Globus pallidus (tissue), 1 donor: ENCODE results near the gene TMTC1.

Experiments
- DNase-seq: peaks from one replicate; pipeline ENCODE4 v3.0.0-alpha.2; 2015; ENCODE audit warnings: low spot score

Gene TMTC1

GRCh38 chr12:29739279-29739991 is 44.3 kb downstream of the TMTC1 start:
- DNase-seq = no peak

- no peak for DNase-seq
These were observed 45.4 kb downstream of the TMTC1 start for GRCh38 chr12:29738365-29738764.

- DNase-seq = no peak
These were observed 46.1 kb downstream of the TMTC1 start for GRCh38 chr12:29737644-29738043.

- DNase-seq = no peak
These were observed 48.1 kb downstream of the TMTC1 start for GRCh38 chr12:29735604-29736003.

- DNase-seq = no peak
These were observed 49.0 kb downstream of the TMTC1 start for GRCh38 chr12:29734734-29735133.

- DNase-seq = no peak
These were observed 49.4 kb downstream of the TMTC1 start for GRCh38 chr12:29734305-29734704.

GRCh38 chr12:29733501-29733900 is 50.2 kb downstream of the TMTC1 start:
- no peak for DNase-seq

GRCh38 chr12:29733060-29733459 is 50.7 kb downstream of the TMTC1 start:
- no peak for DNase-seq

GRCh38 chr12:29732593-29732992 is 51.1 kb downstream of the TMTC1 start:
- DNase-seq = no peak

- no peak for DNase-seq
These were observed 51.6 kb downstream of the TMTC1 start for GRCh38 chr12:29732191-29732590.

GRCh38 chr12:29731591-29731990 is 52.2 kb downstream of the TMTC1 start:
- no peak for DNase-seq

- no peak for DNase-seq
These were observed 53.3 kb downstream of the TMTC1 start for GRCh38 chr12:29730481-29730880.

- no peak for DNase-seq
These were observed 55.7 kb downstream of the TMTC1 start for GRCh38 chr12:29728030-29728429.

- DNase-seq = no peak
These were observed 56.9 kb downstream of the TMTC1 start for GRCh38 chr12:29726741-29727348.

- peak; percentile 18 for DNase-seq
These were observed 57.4 kb downstream of the TMTC1 start for GRCh38 chr12:29726321-29726692.

GRCh38 chr12:29725587-29726320 is 58.0 kb downstream of the TMTC1 start:
- peak; percentile 39 for DNase-seq

GRCh38 chr12:29722164-29722563 is 61.6 kb downstream of the TMTC1 start:
- no peak for DNase-seq

- no peak for DNase-seq
These were observed 64.4 kb downstream of the TMTC1 start for GRCh38 chr12:29719381-29719780.

GRCh38 chr12:29717540-29718100 is 66.1 kb downstream of the TMTC1 start:
- no peak for DNase-seq

- no peak for DNase-seq
These were observed 68.8 kb downstream of the TMTC1 start for GRCh38 chr12:29714966-29715365.

- no peak for DNase-seq
These were observed 70.0 kb downstream of the TMTC1 start for GRCh38 chr12:29713729-29714128.

- DNase-seq = no peak
These were observed 72.4 kb downstream of the TMTC1 start for GRCh38 chr12:29711381-29711780.

- DNase-seq = peak; percentile 62
These were observed 73.6 kb downstream of the TMTC1 start for GRCh38 chr12:29710104-29710503.
